AG10803 (cell line): ENCODE measurements around the gene UGCG.
A peak's percentile ranks its signal among the peaks of the same experiment; 100 is the strongest.

ENCODE experiments used
- DNase-seq: peaks from one replicate; pipeline ENCODE4 v3.0.0; 2010; ENCODE audit warnings: low read depth
- H3K4me3 ChIP-seq: 2 replicates; pipeline ENCODE4 v1.5.1; 2011; ENCODE audit warnings: mild to moderate bottlenecking, low read length, control low read depth
- CTCF ChIP-seq: conservative IDR thresholded peaks from 2 replicates; pipeline ENCODE4 v1.5.1; 2011; ENCODE audit warnings: mild to moderate bottlenecking, low read length, control low read depth, inconsistent platforms

Gene UGCG

GRCh38 chr9:111928359-111928720, 31.7 kb downstream of the UGCG start:
- DNase-seq = peak; percentile 46
- 0 out of 2 replicates have a peak, but pooled peaks have one; percentile 6 for TF ChIP-seq CTCF
- no peak overlapping the region for H3K4me3 ChIP-seq

GRCh38 chr9:111934747-111935146, 38.1 kb downstream of the UGCG start:
- no peak for DNase-seq
- no peak for TF ChIP-seq CTCF
- no peak overlapping the region for H3K4me3 ChIP-seq

- no peak overlapping the region for H3K4me3 ChIP-seq
- DNase-seq = no peak
Measured at GRCh38 chr9:111936391-111936790, 39.8 kb downstream of the UGCG start.

GRCh38 chr9:111937301-111937700, 40.7 kb downstream of the UGCG start:
- no peak for DNase-seq
- H3K4me3 ChIP-seq = no peak overlapping the region
- no peak for TF ChIP-seq CTCF

More at GRCh38 chr9:111936391-111936790, 39.8 kb downstream of the UGCG start:
- TF ChIP-seq CTCF = no peak

- DNase-seq = peak; percentile 42
Measured at GRCh38 chr9:111937781-111938426, 41.3 kb downstream of the UGCG start.

GRCh38 chr9:111938427-111938800, 41.8 kb downstream of the UGCG start:
- no peak for TF ChIP-seq CTCF
- no peak overlapping the region for H3K4me3 ChIP-seq
- no peak for DNase-seq

More at GRCh38 chr9:111937781-111938426, 41.3 kb downstream of the UGCG start:
- no peak for TF ChIP-seq CTCF
- no peak overlapping the region for H3K4me3 ChIP-seq

- no peak for TF ChIP-seq CTCF
- DNase-seq = no peak
- no peak overlapping the region for H3K4me3 ChIP-seq
Measured at GRCh38 chr9:111939322-111939721, 42.7 kb downstream of the UGCG start.
